T-helper 1 cell (primary cell): ENCODE results near the gene CCDC88B.
A peak's percentile ranks its signal among the peaks of the same experiment; 100 is the strongest.

ENCODE experiments used
- DNase-seq, 5 donors: peaks; one replicate each; pipeline ENCODE4 v3.0.0-alpha.2; 2012 to 2020

The CCDC88B gene

GRCh38 chr11:64385945-64386704, 46.1 kb downstream of the CCDC88B start:
- DNase-seq, result peak in 1 of 5 donors; percentile 11

- DNase-seq, result no peak
Measured at GRCh38 chr11:64387916-64388315, 47.9 kb downstream of the CCDC88B start.

GRCh38 chr11:64388894-64389293, 48.9 kb downstream of the CCDC88B start:
- no peak for DNase-seq

GRCh38 chr11:64389851-64390250, 49.8 kb downstream of the CCDC88B start:
- DNase-seq, result no peak

GRCh38 chr11:64390558-64390957, 50.6 kb downstream of the CCDC88B start:
- DNase-seq, result no peak

- no peak for DNase-seq
Measured at GRCh38 chr11:64391839-64392238, 51.8 kb downstream of the CCDC88B start.

- DNase-seq, result no peak
Measured at GRCh38 chr11:64395545-64396078, 55.6 kb downstream of the CCDC88B start.

GRCh38 chr11:64396079-64396591, 56.1 kb downstream of the CCDC88B start:
- no peak for DNase-seq

- DNase-seq, result no peak
Measured at GRCh38 chr11:64400102-64400501, 60.1 kb downstream of the CCDC88B start.

- DNase-seq, result no peak
Measured at GRCh38 chr11:64400667-64401066, 60.7 kb downstream of the CCDC88B start.

- no peak for DNase-seq
Measured at GRCh38 chr11:64401775-64402174, 61.8 kb downstream of the CCDC88B start.

GRCh38 chr11:64403106-64403505, 63.1 kb downstream of the CCDC88B start:
- no peak for DNase-seq

- DNase-seq, result no peak
Measured at GRCh38 chr11:64406221-64406946, 66.4 kb downstream of the CCDC88B start.
